Hepatocyte (in vitro differentiated cells): ENCODE data around the gene NDRG2. TPM values are rescaled to one million over a fixed set of nuclear protein-coding genes. Genes with fewer than 3 reads are reported as not detected.
"Not testable (repeated sequence)": the region's sequence is repeated elsewhere in the genome, so short reads cannot be mapped to it uniquely, and the experiment has no call there.

Experiments used
- DNase-seq: peaks from one replicate; pipeline ENCODE4 v3.0.0-alpha.2; 2016; ENCODE audit warnings: low spot score
- H2AFZ ChIP-seq: fragments of 200-600 bp; sonication (generic); 2 replicates; pipeline ENCODE4 v1.6.0; 2016; ENCODE audit warnings: antibody characterized with exemption, mild to moderate bottlenecking
- H3K27ac ChIP-seq: fragments of 200-600 bp; sonication (generic); 2 replicates; pipeline ENCODE4 v1.5.1; 2016; ENCODE audit warnings: mild to moderate bottlenecking
- H3K27me3 ChIP-seq: fragments of 200-600 bp; sonication (generic); 2 replicates; pipeline ENCODE4 v1.6.1; 2016
- H3K36me3 ChIP-seq: fragments of 200-600 bp; sonication (generic); replicated peaks from 2 replicates; pipeline ENCODE4 v1.5.1; 2016; ENCODE audit warnings: low read depth; ENCODE audit not compliant: insufficient read depth
- H3K4me1 ChIP-seq: fragments of 200-600 bp; sonication (generic); 2 replicates; pipeline ENCODE4 v1.5.1; 2016; ENCODE audit warnings: mild to moderate bottlenecking, moderate library complexity; ENCODE audit not compliant: insufficient read depth
- H3K4me2 ChIP-seq: fragments of 200-600 bp; sonication (generic); 2 replicates; pipeline ENCODE4 v1.6.0; 2016
- H3K4me3 ChIP-seq: fragments of 200-600 bp; sonication (generic); 2 replicates; pipeline ENCODE4 v1.5.1; 2016; ENCODE audit warnings: mild to moderate bottlenecking
- H3K79me2 ChIP-seq: fragments of 200-600 bp; sonication (generic); 2 replicates; pipeline ENCODE4 v1.6.0; 2017; ENCODE audit warnings: mild to moderate bottlenecking
- H3K9me2 ChIP-seq: fragments of 200-600 bp; sonication (generic); replicated peaks from 2 replicates; pipeline ENCODE4 v1.6.0; 2017; ENCODE audit warnings: mild to moderate bottlenecking; ENCODE audit not compliant: insufficient read depth
- H3K9me3 ChIP-seq: fragments of 200-600 bp; sonication (generic); 2 replicates; pipeline ENCODE4 v1.5.1; 2016; ENCODE audit warnings: low read depth, mild to moderate bottlenecking
- H4K20me1 ChIP-seq: fragments of 200-600 bp; sonication (generic); 2 replicates; pipeline ENCODE4 v1.6.0; 2016; ENCODE audit warnings: mild to moderate bottlenecking; ENCODE audit not compliant: insufficient read depth, poor library complexity, severe bottlenecking
- EZH2 ChIP-seq: fragments of 200-600 bp; sonication (generic); IDR thresholded peaks from 2 replicates; pipeline ENCODE4 v1.6.1; 2016; ENCODE audit warnings: antibody characterized with exemption, mild to moderate bottlenecking, borderline replicate concordance
- EZH2phosphoT487 ChIP-seq: fragments of 200-600 bp; sonication (generic); IDR thresholded peaks from one replicate; pipeline ENCODE4 v1.6.1; 2018; ENCODE audit warnings: antibody characterized with exemption, mild to moderate bottlenecking, low read depth, moderate library complexity; ENCODE audit not compliant: unreplicated experiment, severe bottlenecking
- WGBS: methylation state at CpG from one replicate; pipeline ENCODE4 v1.1.6; 2016; ENCODE audit warnings: low lambda C conversion rate; ENCODE audit errors: missing lambda C conversion rate; 5-methylcytosine and 5-hydroxymethylcytosine counted together
- polyA plus RNA-seq: library from polyadenylated mRNA; unstranded; fragments of >200 nt; fragmentation: Nextera tagmentation; extraction: Ambion mirVana; gene quantifications from 2 replicates; pipeline ENCODE4 v1.2.1, GENCODE V29; 2016
- total RNA-seq: library from RNA; depleted of rRNA; stranded (reverse); fragments of >200 nt; gene quantifications from 2 replicates; pipeline ENCODE4 v1.2.3, GENCODE V29; 2014
- TF ChIP-seq, protein P1 (sequence below): fragments of 200-600 bp; sonication (generic); IDR thresholded peaks from 2 replicates; pipeline ENCODE4 v1.5.1; 2016; ENCODE audit warnings: antibody characterized with exemption, mild to moderate bottlenecking; ENCODE audit not compliant: poor library complexity

NDRG2 gene
- total and polyA plus RNA-seq, 2 experiments from 2014 or later, result 92.0 to 108 TPM

DNA sequence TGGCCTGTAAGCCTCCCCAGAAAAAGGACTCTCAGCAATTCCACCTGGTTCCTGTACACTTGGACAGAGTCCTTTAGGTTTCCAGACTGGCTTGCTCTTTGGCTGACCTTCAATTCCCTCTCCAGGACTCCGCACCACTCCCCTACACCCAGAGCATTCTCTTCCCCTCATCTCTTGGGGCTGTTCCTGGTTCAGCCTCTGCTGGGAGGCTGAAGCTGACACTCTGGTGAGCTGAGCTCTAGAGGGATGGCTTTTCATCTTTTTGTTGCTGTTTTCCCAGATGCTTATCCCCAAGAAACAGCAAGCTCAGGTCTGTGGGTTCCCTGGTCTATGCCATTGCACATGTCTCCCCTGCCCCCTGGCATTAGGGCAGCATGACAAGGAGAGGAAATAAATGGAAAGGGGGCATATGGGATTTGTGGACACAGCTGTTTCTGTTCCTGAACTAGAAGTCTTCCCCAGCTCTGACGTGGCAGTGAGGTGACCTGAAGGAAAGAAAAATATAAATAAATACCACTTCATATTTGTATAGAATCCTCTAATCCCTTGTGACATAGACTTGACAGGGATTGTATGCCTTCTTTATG, 18.6 kb upstream of the NDRG2 start:
- H3K4me2 ChIP-seq, result no peak overlapping the region
- peaks cover 14% of the 10 kb centered on the region for H3K4me1 ChIP-seq
- peak overlapping the region; percentile 10 for H3K27ac ChIP-seq
- TF ChIP-seq, protein P1, sequence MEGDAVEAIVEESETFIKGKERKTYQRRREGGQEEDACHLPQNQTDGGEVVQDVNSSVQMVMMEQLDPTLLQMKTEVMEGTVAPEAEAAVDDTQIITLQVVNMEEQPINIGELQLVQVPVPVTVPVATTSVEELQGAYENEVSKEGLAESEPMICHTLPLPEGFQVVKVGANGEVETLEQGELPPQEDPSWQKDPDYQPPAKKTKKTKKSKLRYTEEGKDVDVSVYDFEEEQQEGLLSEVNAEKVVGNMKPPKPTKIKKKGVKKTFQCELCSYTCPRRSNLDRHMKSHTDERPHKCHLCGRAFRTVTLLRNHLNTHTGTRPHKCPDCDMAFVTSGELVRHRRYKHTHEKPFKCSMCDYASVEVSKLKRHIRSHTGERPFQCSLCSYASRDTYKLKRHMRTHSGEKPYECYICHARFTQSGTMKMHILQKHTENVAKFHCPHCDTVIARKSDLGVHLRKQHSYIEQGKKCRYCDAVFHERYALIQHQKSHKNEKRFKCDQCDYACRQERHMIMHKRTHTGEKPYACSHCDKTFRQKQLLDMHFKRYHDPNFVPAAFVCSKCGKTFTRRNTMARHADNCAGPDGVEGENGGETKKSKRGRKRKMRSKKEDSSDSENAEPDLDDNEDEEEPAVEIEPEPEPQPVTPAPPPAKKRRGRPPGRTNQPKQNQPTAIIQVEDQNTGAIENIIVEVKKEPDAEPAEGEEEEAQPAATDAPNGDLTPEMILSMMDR, result no peak
- TF ChIP-seq EZH2 (no peak), EZH2phosphoT487 (no peak)
- H4K20me1 ChIP-seq, result no peaks in the 10 kb centered on the region
- DNase-seq, result no peak
- no peaks in the 10 kb centered on the region for H3K9me3 ChIP-seq
- no peaks in the 10 kb centered on the region for H3K27me3 ChIP-seq
- H3K9me2 ChIP-seq, result no peaks in the 10 kb centered on the region
- no peaks in the 10 kb centered on the region for H3K79me2 ChIP-seq
- no peak overlapping the region for H3K4me3 ChIP-seq
- 79% methylated on average over 2 of the region's 2 CpGs for WGBS
- H2AFZ ChIP-seq, result no peak overlapping the region
- no peaks in the 10 kb centered on the region for H3K36me3 ChIP-seq

DNA sequence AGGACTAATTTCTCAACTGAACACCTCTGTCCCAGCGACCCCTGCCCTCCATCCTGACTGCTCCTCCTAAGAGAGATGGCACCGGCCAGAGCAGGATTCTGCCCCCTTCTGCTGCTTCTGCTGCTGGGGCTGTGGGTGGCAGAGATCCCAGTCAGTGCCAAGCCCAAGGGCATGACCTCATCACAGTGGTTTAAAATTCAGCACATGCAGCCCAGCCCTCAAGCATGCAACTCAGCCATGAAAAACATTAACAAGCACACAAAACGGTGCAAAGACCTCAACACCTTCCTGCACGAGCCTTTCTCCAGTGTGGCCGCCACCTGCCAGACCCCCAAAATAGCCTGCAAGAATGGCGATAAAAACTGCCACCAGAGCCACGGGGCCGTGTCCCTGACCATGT, 18.1 kb upstream of the NDRG2 start:
- no peak overlapping the region for H3K27ac ChIP-seq
- TF ChIP-seq EZH2 (no peak), EZH2phosphoT487 (no peak)
- TF ChIP-seq, protein P1, result no peak
- no peaks in the 10 kb centered on the region for H3K79me2 ChIP-seq
- H3K9me2 ChIP-seq, result no peaks in the 10 kb centered on the region
- H3K4me3 ChIP-seq, result no peak overlapping the region
- no peak overlapping the region for H2AFZ ChIP-seq
- no peaks in the 10 kb centered on the region for H3K9me3 ChIP-seq
- H3K4me1 ChIP-seq, result peaks cover 19% of the 10 kb centered on the region
- H3K4me2 ChIP-seq, result no peak overlapping the region
- 88% methylated on average over 8 of the region's 8 CpGs for WGBS
- DNase-seq, result no peak
- H4K20me1 ChIP-seq, result no peaks in the 10 kb centered on the region
- H3K36me3 ChIP-seq, result no peaks in the 10 kb centered on the region
- H3K27me3 ChIP-seq, result no peaks in the 10 kb centered on the region

DNA sequence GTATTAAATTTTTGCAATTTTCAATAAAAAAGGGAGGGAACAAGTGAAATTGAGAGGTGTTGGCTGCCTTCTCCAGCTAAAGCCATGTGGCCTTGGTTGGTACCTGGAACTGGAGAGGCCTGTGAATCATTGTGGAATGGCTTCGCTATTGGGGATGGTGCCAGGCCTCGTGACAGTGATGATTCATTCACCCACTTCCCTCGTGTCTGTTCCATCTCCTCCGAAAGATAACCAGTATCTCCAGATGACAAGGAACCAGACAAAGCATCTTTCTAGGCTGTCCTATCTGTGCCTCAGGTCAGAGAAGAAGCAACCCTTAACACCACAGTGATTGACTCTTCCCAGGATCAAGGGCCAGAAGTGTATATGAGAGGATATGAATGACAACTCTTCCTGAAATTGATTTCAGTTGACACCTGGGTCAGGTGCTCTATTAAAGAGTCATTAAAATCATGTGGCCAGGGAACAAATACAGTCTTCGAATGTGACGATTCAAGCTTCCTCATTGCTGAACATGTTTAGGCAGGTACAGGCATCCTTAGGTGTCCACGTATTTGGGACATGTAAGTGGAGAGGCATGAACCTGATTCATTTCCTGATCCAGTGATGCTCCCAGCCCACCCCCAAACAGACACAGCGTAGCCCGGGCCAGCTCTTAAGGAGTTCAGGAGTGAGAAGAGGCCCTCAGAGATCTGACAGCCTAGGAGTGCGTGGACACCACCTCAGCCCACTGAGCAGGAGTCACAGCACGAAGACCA, 17.0 kb upstream of the NDRG2 start, which contains the start of gene RNASE7:
Gene RNASE7, plus strand, starts transcription at position 687 of the 758 bp plus-strand sequence. CDS start 631 bp downstream, outside the sequence.
- TF ChIP-seq, protein P1, result no peak
- no peak for TF ChIP-seq EZH2phosphoT487
- no peak for TF ChIP-seq EZH2
- Histone ChIP-seq H3K27ac (no peak within 1 kb of the TSS), H3K36me3 (no peaks in the 10 kb centered on the region), H3K79me2 (no peaks in the 10 kb centered on the region), H4K20me1 (no peaks in the 10 kb centered on the region), H3K4me1 (peaks cover 19% of the 10 kb centered on the region), H3K9me2 (no peaks in the 10 kb centered on the region), H3K4me3 (no peak within 1 kb of the TSS), H2AFZ (no peak within 1 kb of the TSS), H3K4me2 (no peak within 1 kb of the TSS), H3K9me3 (no peaks in the 10 kb centered on the region), H3K27me3 (no peaks in the 10 kb centered on the region)
- WGBS, result 80% methylated on average over 11 of the region's 11 CpGs
- DNase-seq, result no peak

DNA sequence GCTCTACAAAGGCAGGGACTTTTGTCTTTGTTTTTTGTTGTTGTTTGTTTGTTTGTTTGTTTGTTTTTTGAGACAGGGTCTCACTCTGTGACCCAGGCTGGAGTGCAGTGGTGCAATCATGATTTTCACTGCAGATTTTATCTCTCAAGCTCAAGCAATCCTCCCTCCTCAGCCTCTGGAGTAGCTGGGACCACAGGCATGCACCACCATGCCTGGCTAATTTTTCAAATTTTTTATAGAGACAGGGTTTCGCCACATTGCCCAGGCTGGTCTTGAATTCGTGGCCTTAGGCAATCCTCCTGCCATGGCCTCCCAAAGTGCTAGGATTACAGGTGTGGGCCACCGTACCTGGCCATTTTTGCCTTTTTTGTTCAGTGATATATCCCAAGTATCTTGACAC, 16.1 kb upstream of the NDRG2 start:
- H3K9me2 ChIP-seq, H3K36me3 ChIP-seq: not testable (repeated sequence)

More for the DNA sequence above, 16.1 kb upstream of the NDRG2 start:
- WGBS, result 84% methylated on average over 3 of the region's 3 CpGs
- H3K79me2 ChIP-seq, H4K20me1 ChIP-seq, H3K4me2 ChIP-seq, H3K27ac ChIP-seq, DNase-seq, H3K9me3 ChIP-seq, H3K4me3 ChIP-seq, H2AFZ ChIP-seq, H3K27me3 ChIP-seq: not testable (repeated sequence)
- H3K4me1 ChIP-seq, result peaks cover 19% of the 10 kb centered on the region
